Pancreas (tissue), 10 donors: ENCODE results near the gene MITD1. TPM values are rescaled to one million over a fixed set of nuclear protein-coding genes. Genes with fewer than 3 reads are reported as not detected.
"Not testable (repeated sequence)": the region's sequence is repeated elsewhere in the genome, so short reads cannot be mapped to it uniquely, and the experiment has no call there.

Source experiments
- ATAC-seq, 4 donors: fragments of 200-7000 bp; cut with Tn5 transposase; one replicate each; pipeline versions ENCODE4 v1.8.0 to v1.9.1; 2020; ENCODE audit warnings: mild to moderate bottlenecking in 4 of 4, moderate library complexity in 4 of 4
- DNase-seq, 6 donors: peaks; one replicate each; pipeline ENCODE4 v3.0.0-alpha.2; 2020
- FAIRE-seq: peaks from 2 replicates; lab custom pipeline; 2012; peaks lifted over from hg19 to GRCh38; lab: Jason Lieb, UNC
- H3K27ac ChIP-seq, 4 donors: fragments of 200-600 bp; sonication (generic); 1 replicate in 3 of 4; 2 replicates in 1 of 4; pipeline versions ENCODE4 v1.5.0 to v1.8.0; 2020
- H3K27me3 ChIP-seq, 4 donors: fragments of 200-600 bp; one replicate each; pipeline ENCODE4 v1.8.0; 2021
- H3K36me3 ChIP-seq, 3 donors: fragments of 200-600 bp; sonication (generic) in 1 of 3; one replicate each; pipeline versions ENCODE4 v1.5.0 to v1.8.0; 2020 to 2021
- H3K4me1 ChIP-seq, 3 donors: fragments of 200-600 bp; one replicate each; pipeline ENCODE4 v1.8.0; 2021
- H3K4me3 ChIP-seq, 4 donors: fragments of 200-600 bp; sonication (generic) in 2 of 4; one replicate each; pipeline versions ENCODE4 v1.5.0 to v1.8.0; 2020 to 2021
- H3K9me3 ChIP-seq, 4 donors: fragments of 200-600 bp; one replicate each; pipeline ENCODE4 v1.8.0; 2021
- WGBS, 2 donors: extraction: QIAGEN DNeasy Blood & Tissue Kit; methylation state at CpG; one replicate each; pipeline ENCODE4 v1.1.7; 2013; 5-methylcytosine and 5-hydroxymethylcytosine counted together
- intact Hi-C, 3 donors: fragments of 100-400 bp; cut with DNase I; formaldehyde crosslinking; loops; one replicate each; pipeline versions ENCODE4 v1.11.1 to v1.14.2; 2022
- polyA plus RNA-seq, 2 donors: library from polyadenylated mRNA; stranded (reverse); fragments of 200-250 nt; gene quantifications; one replicate each; pipeline ENCODE4 v1.2.3, GENCODE V29; 2013
- total RNA-seq, 6 donors: library from RNA; stranded (reverse); fragmentation: NEBNext Ultra II Directional in 4 of 6; extraction: Animal tissue kit (Norgen Biotek cat#: 25700) in 4 of 6; gene quantifications; one replicate each; pipeline versions ENCODE4 v1.2.1 to v1.2.4, GENCODE V29; 2021 to 2023
- TF ChIP-seq, protein P1 (sequence below), 4 donors: fragments of 200-600 bp; sonication (generic) in 3 of 4; IDR thresholded peaks; one replicate each; pipeline versions ENCODE4 v1.5.0 to v1.8.0; 2021; ENCODE audit warnings: antibody characterized with exemption in 4 of 4
- donor health status: healthy with polysubstance abuse.
- donor health status: DM: no; HTN: no; CAD: no; lungs with moderate emphysema.
- donor health status: DM: no; HTN: no; CAD: no.
- donor health status: control.
- donor health status: control.
- donor health status: Bipolar disorder and iron deficiency.
- donor health status: DM: yes; HTN: yes; CAD: no.
- donor health status: DM: no; HTN: no; CAD: no.
- donor health status: DM: no; HTN: no; CAD: no.
- donor health status: DM: yes; HTN: yes; CAD: no.

MITD1 gene
- total and polyA plus RNA-seq, 8 donors: 5.6 to 27.0 (median 8.0) TPM

DNA sequence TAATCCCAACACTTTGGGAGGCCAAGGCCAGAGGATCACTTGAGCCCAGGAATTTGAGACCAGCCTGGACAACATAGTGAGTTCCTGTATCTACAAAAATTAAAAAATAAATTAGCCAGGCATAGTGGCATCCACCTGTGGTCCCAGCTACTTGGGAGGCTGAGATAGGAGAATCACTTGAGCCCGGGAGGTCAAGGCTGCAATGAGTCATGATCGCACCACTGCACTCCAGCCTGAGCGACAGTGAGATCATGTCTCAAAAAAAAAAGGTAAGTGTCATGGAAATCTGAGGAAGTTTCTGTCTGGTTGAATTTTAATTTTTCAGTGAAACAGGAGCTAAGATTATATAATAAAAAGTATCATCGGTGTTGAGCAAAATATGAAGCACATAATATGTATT is 41.9 kb downstream of the MITD1 start:
- intact Hi-C loops: no loop called here
- no peak overlapping the region for H3K27ac ChIP-seq
- H3K4me3 ChIP-seq: no peak overlapping the region
- H3K4me1 ChIP-seq: peaks cover 0 to 15% (median 6%) of the 10 kb centered on the region in 3 donors
- no peaks in the 10 kb centered on the region for H3K27me3 ChIP-seq
- H3K36me3 ChIP-seq: no peaks in the 10 kb centered on the region
- no peak for FAIRE-seq
- WGBS, 2 donors: 89 to 91% methylated on average over 4 of the region's 4 CpGs
- H3K9me3 ChIP-seq: no peaks in the 10 kb centered on the region
- TF ChIP-seq, protein P1, sequence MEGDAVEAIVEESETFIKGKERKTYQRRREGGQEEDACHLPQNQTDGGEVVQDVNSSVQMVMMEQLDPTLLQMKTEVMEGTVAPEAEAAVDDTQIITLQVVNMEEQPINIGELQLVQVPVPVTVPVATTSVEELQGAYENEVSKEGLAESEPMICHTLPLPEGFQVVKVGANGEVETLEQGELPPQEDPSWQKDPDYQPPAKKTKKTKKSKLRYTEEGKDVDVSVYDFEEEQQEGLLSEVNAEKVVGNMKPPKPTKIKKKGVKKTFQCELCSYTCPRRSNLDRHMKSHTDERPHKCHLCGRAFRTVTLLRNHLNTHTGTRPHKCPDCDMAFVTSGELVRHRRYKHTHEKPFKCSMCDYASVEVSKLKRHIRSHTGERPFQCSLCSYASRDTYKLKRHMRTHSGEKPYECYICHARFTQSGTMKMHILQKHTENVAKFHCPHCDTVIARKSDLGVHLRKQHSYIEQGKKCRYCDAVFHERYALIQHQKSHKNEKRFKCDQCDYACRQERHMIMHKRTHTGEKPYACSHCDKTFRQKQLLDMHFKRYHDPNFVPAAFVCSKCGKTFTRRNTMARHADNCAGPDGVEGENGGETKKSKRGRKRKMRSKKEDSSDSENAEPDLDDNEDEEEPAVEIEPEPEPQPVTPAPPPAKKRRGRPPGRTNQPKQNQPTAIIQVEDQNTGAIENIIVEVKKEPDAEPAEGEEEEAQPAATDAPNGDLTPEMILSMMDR (IDR thresholded peaks at IDR 0.05): no peak
- no peak for ATAC-seq
- no peak for DNase-seq

DNA sequence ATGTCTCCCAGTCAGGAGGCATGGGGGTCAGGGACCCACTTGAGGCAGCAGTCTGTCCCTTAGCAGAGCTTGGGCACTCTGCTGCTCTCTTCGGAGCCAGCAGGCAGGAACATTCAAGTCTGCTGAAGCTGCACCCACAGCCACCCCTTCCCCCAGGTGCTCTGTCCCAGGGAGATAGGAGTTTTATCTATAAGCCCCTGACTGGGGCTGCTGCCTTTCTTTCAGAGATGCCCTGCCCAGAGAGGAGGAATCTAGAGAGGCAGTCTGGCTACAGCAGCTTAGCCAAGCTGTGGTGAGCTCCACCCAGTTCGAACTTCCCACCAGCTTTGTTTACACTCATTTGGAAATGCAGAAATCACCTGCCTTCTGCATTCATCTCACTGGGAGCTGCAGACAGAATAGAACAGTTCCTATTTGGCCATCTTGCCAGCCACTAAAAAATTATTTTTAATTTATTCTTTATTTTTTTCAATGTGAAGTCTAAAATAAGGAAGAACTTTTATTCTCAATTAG is 45.8 kb downstream of the MITD1 start:
- H3K9me3 ChIP-seq, H3K27ac ChIP-seq, intact Hi-C loops, H3K4me1 ChIP-seq, DNase-seq, FAIRE-seq, H3K36me3 ChIP-seq, ATAC-seq, H3K27me3 ChIP-seq, H3K4me3 ChIP-seq: not testable (repeated sequence)
- 89 to 92% methylated on average over 2 of the region's 2 CpGs for WGBS, 2 donors

DNA sequence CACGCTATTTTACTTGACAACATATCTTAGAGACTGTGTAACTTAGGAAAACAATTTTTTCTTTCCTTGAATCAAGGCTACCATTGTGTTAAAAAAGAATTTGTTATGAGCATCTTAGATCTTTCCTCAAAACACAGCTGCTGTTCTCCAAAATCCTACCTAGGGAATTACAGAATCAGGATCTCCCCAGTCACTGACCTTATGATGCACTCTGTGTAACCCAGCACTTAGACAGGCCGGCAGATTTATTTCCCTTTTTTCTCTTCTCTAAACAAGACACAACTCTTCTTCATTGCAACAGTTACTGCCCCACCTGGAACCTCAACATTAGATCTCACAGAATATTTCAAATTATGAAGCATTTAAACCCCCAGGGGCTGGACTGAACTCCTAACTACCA is 52.9 kb downstream of the MITD1 start:
- 94 to 98% methylated on average over 2 of the region's 2 CpGs for WGBS, 2 donors
- DNase-seq (no peak), ATAC-seq (no peak), FAIRE-seq (no peak)
- H3K36me3 ChIP-seq: peaks cover 0 to 8% (median 0%) of the 10 kb centered on the region in 3 donors
- no peaks in the 10 kb centered on the region for H3K9me3 ChIP-seq
- TF ChIP-seq, protein P1 (IDR thresholded peaks at IDR 0.05): no peak
- H3K27me3 ChIP-seq: no peaks in the 10 kb centered on the region
- no peak overlapping the region for H3K4me3 ChIP-seq
- intact Hi-C loops: no loop called here
- no peaks in the 10 kb centered on the region for H3K4me1 ChIP-seq
- no peak overlapping the region for H3K27ac ChIP-seq

Other genes starting within 250 kb of the MITD1 start
- gene CRACDL, start 244.8 kb downstream of the MITD1 start, total RNA-seq: 10 to 100 TPM in 1 of 6 donors, 1 to 10 TPM in 5; 4.1 to 11.0 (median 6.2) TPM
- gene CRACDL, start 244.8 kb downstream of the MITD1 start, polyA plus RNA-seq: 1 to 10 TPM; 3.6 to 5.3 TPM
- 1 to 10 TPM in 5 of 6 donors, under 1 TPM in 1; 0.63 to 3.1 (median 1.5) TPM for gene C2orf15, start 39.4 kb downstream of the MITD1 start, total RNA-seq
- 1 to 10 TPM; 1.4 to 5.2 TPM for gene C2orf15, start 39.4 kb downstream of the MITD1 start, polyA plus RNA-seq
- gene TSGA10, start 26.1 kb downstream of the MITD1 start, total RNA-seq: 1 to 10 TPM; 3.9 to 8.0 (median 6.5) TPM
- 10 to 100 TPM in 1 of 2 donors, 1 to 10 TPM in 1; 3.5 to 10.1 TPM for gene TSGA10, start 26.1 kb downstream of the MITD1 start, polyA plus RNA-seq
- 1 to 10 TPM; 3.1 to 4.2 (median 3.8) TPM for gene LIPT1, start 26.1 kb downstream of the MITD1 start, total RNA-seq
- 10 to 100 TPM in 1 of 2 donors, 1 to 10 TPM in 1; 7.0 to 10.5 TPM for gene LIPT1, start 26.1 kb downstream of the MITD1 start, polyA plus RNA-seq
- gene MRPL30, start 126 bp upstream of the MITD1 start, total RNA-seq: 10 to 100 TPM in 5 of 6 donors, 1 to 10 TPM in 1; 8.8 to 14.8 (median 12.2) TPM
- 10 to 100 TPM in 1 of 2 donors, 1 to 10 TPM in 1; 9.4 to 11.6 TPM for gene MRPL30, start 126 bp upstream of the MITD1 start, polyA plus RNA-seq
- not detected for gene LYG2, start 74.6 kb upstream of the MITD1 start, total RNA-seq
- under 1 TPM in 1 of 2 donors, not detected in 1; 0.16 TPM for gene LYG2, start 74.6 kb upstream of the MITD1 start, polyA plus RNA-seq
- under 1 TPM in 4 of 6 donors, not detected in 2; 0.17 to 0.75 (median 0.30) TPM for gene LYG1, start 120.1 kb upstream of the MITD1 start, total RNA-seq
- 1 to 10 TPM; 2.9 to 3.0 TPM for gene LYG1, start 120.1 kb upstream of the MITD1 start, polyA plus RNA-seq
- gene TXNDC9, start 155.3 kb upstream of the MITD1 start, total RNA-seq: 10 to 100 TPM in 1 of 6 donors, 1 to 10 TPM in 5; 4.2 to 10.8 (median 7.6) TPM
- 10 to 100 TPM in 1 of 2 donors, 1 to 10 TPM in 1; 7.0 to 12.7 TPM for gene TXNDC9, start 155.3 kb upstream of the MITD1 start, polyA plus RNA-seq
- gene EIF5B, start 156.3 kb upstream of the MITD1 start, total RNA-seq: 10 to 100 TPM; 15.2 to 32.1 (median 22.8) TPM
- gene EIF5B, start 156.3 kb upstream of the MITD1 start, polyA plus RNA-seq: 10 to 100 TPM; 16.3 to 55.1 TPM